Neural progenitor cell (in vitro differentiated cells): ENCODE measurements around the gene GABRD. TPM values are rescaled to one million over a fixed set of nuclear protein-coding genes. Genes with fewer than 3 reads are reported as not detected.

Source experiments
- DNase-seq: peaks from one replicate; pipeline ENCODE4 v3.0.0-alpha.2; 2016; ENCODE audit warnings: low spot score
- H2AFZ ChIP-seq: fragments of 200-600 bp; sonication (generic); replicated peaks from 2 replicates; pipeline ENCODE4 v1.6.1; 2016; ENCODE audit warnings: antibody characterized with exemption
- H3F3A ChIP-seq: fragments of 200-600 bp; sonication (generic); 2 replicates; pipeline ENCODE4 v1.6.1; 2016; ENCODE audit warnings: antibody characterized with exemption, low read depth
- H3K27ac ChIP-seq: fragments of 200-600 bp; sonication (generic); 2 replicates; pipeline ENCODE4 v1.5.1; 2016; ENCODE audit warnings: mild to moderate bottlenecking
- H3K27me3 ChIP-seq: fragments of 200-600 bp; sonication (generic); 2 replicates; pipeline ENCODE4 v1.6.1; 2016; ENCODE audit warnings: mild to moderate bottlenecking, moderate library complexity
- H3K36me3 ChIP-seq: fragments of 200-600 bp; sonication (generic); 2 replicates; pipeline ENCODE4 v1.5.1; 2016
- H3K4me1 ChIP-seq: fragments of 200-600 bp; sonication (generic); 2 replicates; pipeline ENCODE4 v1.6.1; 2016; ENCODE audit warnings: mixed run types
- H3K4me2 ChIP-seq: fragments of 200-600 bp; sonication (generic); 2 replicates; pipeline ENCODE4 v1.6.1; 2016
- H3K4me3 ChIP-seq: fragments of 200-600 bp; sonication (generic); 2 replicates; pipeline ENCODE4 v1.5.1; 2016
- H3K79me2 ChIP-seq: fragments of 200-600 bp; sonication (generic); 2 replicates; pipeline ENCODE4 v1.6.1; 2016; ENCODE audit warnings: low read depth
- H3K9ac ChIP-seq: fragments of 200-600 bp; sonication (generic); 2 replicates; pipeline ENCODE4 v1.6.1; 2016
- H3K9me3 ChIP-seq: fragments of 200-600 bp; sonication (generic); 2 replicates; pipeline ENCODE4 v1.5.1; 2016; ENCODE audit warnings: low read depth
- H4K20me1 ChIP-seq: fragments of 200-600 bp; sonication (generic); 2 replicates; pipeline ENCODE4 v1.6.1; 2016; ENCODE audit warnings: low read depth
- H3K27ac Mint-ChIP-seq: 3 replicates; pipeline ENCODE4 v1.8.0; 2021; ENCODE audit warnings: mixed read lengths
- H3K27me3 Mint-ChIP-seq: 2 replicates; pipeline ENCODE4 v1.8.0; 2022; ENCODE audit warnings: low read depth, mild to moderate bottlenecking, inconsistent platforms, moderate library complexity, mixed read lengths; ENCODE audit not compliant: insufficient read depth
- H3K36me3 Mint-ChIP-seq: 3 replicates; pipeline ENCODE4 v1.8.0; 2021; ENCODE audit warnings: mixed read lengths
- H3K4me1 Mint-ChIP-seq: 3 replicates; pipeline ENCODE4 v1.8.0; 2021; ENCODE audit warnings: mixed read lengths
- H3K4me3 Mint-ChIP-seq: 3 replicates; pipeline ENCODE4 v1.8.0; 2021; ENCODE audit warnings: mild to moderate bottlenecking, moderate library complexity, mixed read lengths
- H3K9me3 Mint-ChIP-seq: 3 replicates; pipeline ENCODE4 v1.8.0; 2020; ENCODE audit warnings: mixed read lengths
- EZH2 ChIP-seq: fragments of 200-600 bp; sonication (generic); IDR thresholded peaks from 2 replicates; pipeline ENCODE4 v1.6.1; 2017; ENCODE audit warnings: antibody characterized with exemption, mild to moderate bottlenecking, moderate library complexity
- EZH2phosphoT487 ChIP-seq: fragments of 200-600 bp; sonication (generic); IDR thresholded peaks from 2 replicates; pipeline ENCODE4 v1.6.1; 2017; ENCODE audit warnings: antibody characterized with exemption
- total RNA-seq: library from RNA; depleted of rRNA; stranded (reverse); fragments of >200 nt; gene quantifications from 2 replicates; pipeline ENCODE4 v1.2.3, GENCODE V29; 2015; ENCODE audit warnings: low replicate concordance
- TF ChIP-seq, protein P1 (sequence below): fragments of 200-600 bp; sonication (generic); IDR thresholded peaks from 2 replicates; pipeline ENCODE4 v1.5.1; 2017; ENCODE audit warnings: antibody characterized with exemption, mild to moderate bottlenecking

The GABRD gene
- total RNA-seq, 1 donor from 2014 or later = 0.45 TPM

DNA sequence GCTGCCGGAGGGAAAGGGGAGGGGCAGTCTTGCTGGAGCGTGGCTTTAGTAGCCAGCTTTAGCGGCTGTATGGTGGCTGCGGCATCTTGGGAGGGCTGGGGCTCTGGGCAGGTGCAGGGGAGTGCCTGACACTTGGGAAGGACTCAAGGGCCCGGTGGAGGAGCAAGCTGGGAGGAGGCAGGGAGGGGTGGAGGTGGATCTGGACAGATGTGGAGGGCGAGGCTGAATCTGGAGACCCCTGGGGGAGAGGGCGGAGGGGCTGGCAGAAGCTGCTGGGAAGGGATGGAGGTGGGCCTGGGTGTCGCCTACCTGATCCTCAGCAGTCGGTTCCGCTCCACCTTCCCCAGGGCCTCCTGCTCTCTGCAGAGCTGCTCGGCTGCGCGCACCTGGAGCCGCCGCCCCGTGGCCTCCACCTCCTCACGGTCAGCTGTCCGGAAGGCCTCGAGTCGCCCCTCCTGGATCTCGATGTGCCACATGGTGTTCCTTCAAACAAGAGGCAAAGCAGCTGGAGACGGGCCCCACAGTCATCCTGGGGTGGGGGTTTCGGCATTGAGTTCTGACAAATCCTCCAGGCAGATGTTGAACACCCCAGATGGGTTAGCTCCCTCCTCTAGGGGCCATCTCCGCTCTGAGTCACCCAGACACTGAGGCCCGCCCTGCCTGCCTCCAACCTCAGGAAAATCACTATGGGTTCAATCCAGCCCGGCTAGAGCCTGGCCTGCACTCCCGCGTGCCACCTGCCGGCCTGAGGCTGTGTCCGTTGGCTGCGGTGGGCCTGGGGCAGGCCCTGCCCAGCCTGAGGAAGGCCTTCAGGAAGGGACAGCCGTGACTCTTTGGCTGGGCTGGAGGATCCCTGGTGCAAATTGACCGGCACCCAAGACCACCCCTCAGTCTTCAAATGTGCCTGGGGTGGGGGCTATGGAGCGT lies 45.2 kb upstream of the GABRD start:
- H3K36me3 ChIP-seq = no peaks in the 10 kb centered on the region
- Mint-ChIP-seq H3K36me3 (peaks cover 4% of the 10 kb centered on the region), H3K27ac (no peak overlapping the region), H3K4me1 (peaks cover 14% of the 10 kb centered on the region), H3K4me3 (no peak overlapping the region), H3K9me3 (peaks cover 8% of the 10 kb centered on the region), H3K27me3 (peaks cover 23% of the 10 kb centered on the region)
- no peak overlapping the region for H3K4me3 ChIP-seq
- no peaks in the 10 kb centered on the region for H4K20me1 ChIP-seq
- H3K79me2 ChIP-seq = no peaks in the 10 kb centered on the region
- DNase-seq = peak; percentile 47
- H3K9me3 ChIP-seq = no peaks in the 10 kb centered on the region
- no peak overlapping the region for H3K27ac ChIP-seq
- no peak overlapping the region for H3K9ac ChIP-seq
- no peaks in the 10 kb centered on the region for H3K27me3 ChIP-seq
- no peak overlapping the region for H2AFZ ChIP-seq
- peaks cover 8% of the 10 kb centered on the region for H3F3A ChIP-seq
- TF ChIP-seq, protein P1, sequence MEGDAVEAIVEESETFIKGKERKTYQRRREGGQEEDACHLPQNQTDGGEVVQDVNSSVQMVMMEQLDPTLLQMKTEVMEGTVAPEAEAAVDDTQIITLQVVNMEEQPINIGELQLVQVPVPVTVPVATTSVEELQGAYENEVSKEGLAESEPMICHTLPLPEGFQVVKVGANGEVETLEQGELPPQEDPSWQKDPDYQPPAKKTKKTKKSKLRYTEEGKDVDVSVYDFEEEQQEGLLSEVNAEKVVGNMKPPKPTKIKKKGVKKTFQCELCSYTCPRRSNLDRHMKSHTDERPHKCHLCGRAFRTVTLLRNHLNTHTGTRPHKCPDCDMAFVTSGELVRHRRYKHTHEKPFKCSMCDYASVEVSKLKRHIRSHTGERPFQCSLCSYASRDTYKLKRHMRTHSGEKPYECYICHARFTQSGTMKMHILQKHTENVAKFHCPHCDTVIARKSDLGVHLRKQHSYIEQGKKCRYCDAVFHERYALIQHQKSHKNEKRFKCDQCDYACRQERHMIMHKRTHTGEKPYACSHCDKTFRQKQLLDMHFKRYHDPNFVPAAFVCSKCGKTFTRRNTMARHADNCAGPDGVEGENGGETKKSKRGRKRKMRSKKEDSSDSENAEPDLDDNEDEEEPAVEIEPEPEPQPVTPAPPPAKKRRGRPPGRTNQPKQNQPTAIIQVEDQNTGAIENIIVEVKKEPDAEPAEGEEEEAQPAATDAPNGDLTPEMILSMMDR = no peak
- no peak for TF ChIP-seq EZH2
- TF ChIP-seq EZH2phosphoT487 = no peak
- no peak overlapping the region for H3K4me2 ChIP-seq
- H3K4me1 ChIP-seq = peaks cover 6% of the 10 kb centered on the region

DNA sequence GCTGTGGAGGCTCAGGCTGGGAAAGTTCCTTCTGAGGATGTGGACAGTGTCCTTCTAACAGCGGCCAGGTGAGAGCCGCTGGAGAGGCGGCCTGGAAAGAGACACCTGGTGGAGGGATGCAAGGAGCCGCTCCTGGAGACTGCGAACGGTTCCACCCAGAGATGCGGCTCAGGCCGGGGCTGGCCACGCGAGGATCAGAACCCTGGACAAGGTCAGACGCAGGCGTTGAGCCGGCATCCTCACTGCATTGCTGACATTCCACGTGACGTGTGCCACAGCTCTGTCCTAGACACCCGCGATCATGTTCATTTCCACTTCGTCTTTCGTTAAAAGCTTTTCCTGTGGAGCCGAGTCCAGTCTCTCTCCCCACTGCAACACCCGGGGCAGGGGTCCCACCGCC lies 44.3 kb upstream of the GABRD start:
- H3K36me3 ChIP-seq = no peaks in the 10 kb centered on the region
- Mint-ChIP-seq H3K4me3 (no peak overlapping the region), H3K4me1 (peaks cover 14% of the 10 kb centered on the region), H3K36me3 (peaks cover 9% of the 10 kb centered on the region), H3K9me3 (peaks cover 15% of the 10 kb centered on the region), H3K27ac (peak overlapping the region; percentile 9), H3K27me3 (peaks cover 26% of the 10 kb centered on the region)
- peaks cover 6% of the 10 kb centered on the region for H3K4me1 ChIP-seq
- no peaks in the 10 kb centered on the region for H3K9me3 ChIP-seq
- H3F3A ChIP-seq = peaks cover 12% of the 10 kb centered on the region
- H3K27ac ChIP-seq = no peak overlapping the region
- DNase-seq = no peak
- no peaks in the 10 kb centered on the region for H4K20me1 ChIP-seq
- no peak overlapping the region for H3K9ac ChIP-seq
- H3K4me3 ChIP-seq = no peak overlapping the region
- H3K79me2 ChIP-seq = no peaks in the 10 kb centered on the region
- TF ChIP-seq EZH2phosphoT487 = no peak
- TF ChIP-seq, protein P1 = no peak
- no peak for TF ChIP-seq EZH2
- H3K4me2 ChIP-seq = no peak overlapping the region
- no peak overlapping the region for H2AFZ ChIP-seq
- H3K27me3 ChIP-seq = no peaks in the 10 kb centered on the region

DNA sequence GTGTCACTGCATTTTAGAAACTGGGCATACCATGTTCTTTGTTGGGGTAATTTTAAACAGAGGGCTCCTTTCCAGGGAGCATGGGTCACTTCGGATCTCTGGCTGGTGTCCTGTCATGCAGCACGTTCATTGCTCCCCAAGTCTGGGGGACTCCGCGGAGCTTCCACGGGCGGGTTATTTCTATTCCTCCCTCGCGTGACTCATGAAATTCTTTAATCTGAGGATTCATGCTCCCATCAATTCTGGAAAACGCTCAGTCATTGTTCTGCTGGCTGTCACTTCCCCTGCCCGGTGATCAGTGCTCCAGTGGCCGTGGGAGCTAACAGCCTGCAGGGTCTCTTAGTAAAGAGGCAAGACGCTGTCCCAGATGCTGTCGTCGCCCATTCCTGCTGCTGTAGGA lies 43.6 kb upstream of the GABRD start:
- Mint-ChIP-seq H3K27ac (peak overlapping the region; percentile 25), H3K4me3 (no peak overlapping the region), H3K36me3 (peaks cover 9% of the 10 kb centered on the region), H3K27me3 (peaks cover 26% of the 10 kb centered on the region), H3K4me1 (peaks cover 14% of the 10 kb centered on the region), H3K9me3 (peaks cover 15% of the 10 kb centered on the region)
- Histone ChIP-seq H3K9ac (no peak overlapping the region), H3K4me2 (no peak overlapping the region), H3F3A (peaks cover 12% of the 10 kb centered on the region), H3K36me3 (no peaks in the 10 kb centered on the region), H3K9me3 (no peaks in the 10 kb centered on the region), H3K27ac (no peak overlapping the region), H3K79me2 (no peaks in the 10 kb centered on the region), H4K20me1 (no peaks in the 10 kb centered on the region), H3K27me3 (no peaks in the 10 kb centered on the region), H3K4me1 (peaks cover 6% of the 10 kb centered on the region), H2AFZ (no peak overlapping the region), H3K4me3 (no peak overlapping the region)
- DNase-seq = no peak
- TF ChIP-seq EZH2 (no peak), EZH2phosphoT487 (no peak)
- TF ChIP-seq, protein P1 = no peak
